HG02852 (cell line): ENCODE data around the gene CCDC188.

Experiments
- ATAC-seq: cut with Tn5 transposase; IDR thresholded peaks from one replicate; pipeline ENCODE4 v1.9.1; 2021; ENCODE audit warnings: mild to moderate bottlenecking, moderate library complexity; ENCODE audit not compliant: unreplicated experiment

The CCDC188 gene

GRCh38 chr22:20185750-20186149, 34.9 kb upstream of the CCDC188 start:
- no peak for ATAC-seq

- ATAC-seq = no peak
Observed at GRCh38 chr22:20184501-20185165, 33.8 kb upstream of the CCDC188 start.

- no peak for ATAC-seq
Observed at GRCh38 chr22:20183823-20184222, 33.0 kb upstream of the CCDC188 start.

GRCh38 chr22:20183101-20183500, 32.2 kb upstream of the CCDC188 start:
- no peak for ATAC-seq

- ATAC-seq = no peak
Observed at GRCh38 chr22:20182365-20182764, 31.5 kb upstream of the CCDC188 start.

- no peak for ATAC-seq
Observed at GRCh38 chr22:20181884-20182236, 31.0 kb upstream of the CCDC188 start.

GRCh38 chr22:20181194-20181883, 30.5 kb upstream of the CCDC188 start:
- ATAC-seq = no peak

- ATAC-seq = no peak
Observed at GRCh38 chr22:20180640-20181039, 29.8 kb upstream of the CCDC188 start.

GRCh38 chr22:20180245-20180630, 29.4 kb upstream of the CCDC188 start:
- no peak for ATAC-seq

- no peak for ATAC-seq
Observed at GRCh38 chr22:20179455-20180244, 28.8 kb upstream of the CCDC188 start.

GRCh38 chr22:20178915-20179227, 28.0 kb upstream of the CCDC188 start:
- ATAC-seq = no peak

GRCh38 chr22:20178075-20178914, 27.4 kb upstream of the CCDC188 start:
- ATAC-seq = no peak

- ATAC-seq = no peak
Observed at GRCh38 chr22:20177217-20177911, 26.5 kb upstream of the CCDC188 start.

GRCh38 chr22:20176421-20177085, 25.7 kb upstream of the CCDC188 start:
- no peak for ATAC-seq

- ATAC-seq = no peak
Observed at GRCh38 chr22:20175597-20175900, 24.7 kb upstream of the CCDC188 start.

GRCh38 chr22:20174785-20175596, 24.1 kb upstream of the CCDC188 start:
- no peak for ATAC-seq

GRCh38 chr22:20173772-20174171, 22.9 kb upstream of the CCDC188 start:
- no peak for ATAC-seq

- no peak for ATAC-seq
Observed at GRCh38 chr22:20173246-20173645, 22.4 kb upstream of the CCDC188 start.

- no peak for ATAC-seq
Observed at GRCh38 chr22:20172141-20172613, 21.3 kb upstream of the CCDC188 start.
